Stimulated activated CD4-positive, alpha-beta T cell treated with anti-CD3 and anti-CD28 coated beads, Interleukin-2, amount 100 ng/mL, for 4 hours (primary cell): ENCODE data around the gene THADA.

Experiments
- DNase-seq: peaks from one replicate; pipeline ENCODE4 v3.0.0-alpha.2; 2020; ENCODE audit warnings: low read depth

THADA gene

DNA sequence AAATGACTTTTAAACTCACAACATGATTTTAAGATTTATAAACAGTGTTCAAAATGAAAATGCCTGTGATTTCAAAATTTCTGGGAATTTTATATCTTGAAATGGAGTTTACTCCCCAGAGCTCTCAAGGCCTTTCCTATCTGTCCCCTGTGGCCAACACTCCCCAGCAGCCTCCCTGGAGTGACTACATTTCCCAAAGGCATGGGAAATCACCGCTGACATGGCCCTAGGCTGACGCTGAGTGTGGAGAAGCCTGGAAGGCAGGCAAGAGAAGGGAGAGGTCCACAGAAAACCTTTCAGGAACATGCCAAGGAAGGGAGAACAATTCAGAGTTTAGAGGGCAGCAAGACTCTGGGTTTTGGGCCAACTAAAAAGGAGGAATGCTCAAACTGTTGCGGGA, 349.2 kb downstream of the THADA start:
- DNase-seq: no peak

DNA sequence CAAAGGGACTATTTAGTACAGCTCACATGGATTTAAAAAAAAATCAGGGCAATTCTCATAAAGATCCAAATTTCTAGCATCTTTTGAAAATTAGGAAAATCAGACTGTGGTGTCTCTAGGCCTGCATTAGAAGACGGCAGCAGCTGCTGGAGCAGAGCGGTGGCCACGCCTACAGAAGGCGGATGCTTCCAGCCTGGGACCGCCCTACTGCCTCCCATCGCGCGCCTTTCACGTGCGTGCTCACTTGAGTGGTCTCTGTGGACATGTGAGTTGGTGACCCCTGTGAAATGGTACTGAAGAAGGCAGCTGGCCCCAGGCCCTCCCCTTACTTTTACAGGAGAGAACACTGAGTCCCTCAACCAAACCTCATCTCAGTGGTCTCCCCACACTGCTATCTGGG, 354.3 kb downstream of the THADA start:
- no peak for DNase-seq

- DNase-seq: no peak
Measured at GRCh38 chr2:43240766-43241150, 355.1 kb downstream of the THADA start.

GRCh38 chr2:43239981-43240765, 355.7 kb downstream of the THADA start:
- DNase-seq: no peak

DNA sequence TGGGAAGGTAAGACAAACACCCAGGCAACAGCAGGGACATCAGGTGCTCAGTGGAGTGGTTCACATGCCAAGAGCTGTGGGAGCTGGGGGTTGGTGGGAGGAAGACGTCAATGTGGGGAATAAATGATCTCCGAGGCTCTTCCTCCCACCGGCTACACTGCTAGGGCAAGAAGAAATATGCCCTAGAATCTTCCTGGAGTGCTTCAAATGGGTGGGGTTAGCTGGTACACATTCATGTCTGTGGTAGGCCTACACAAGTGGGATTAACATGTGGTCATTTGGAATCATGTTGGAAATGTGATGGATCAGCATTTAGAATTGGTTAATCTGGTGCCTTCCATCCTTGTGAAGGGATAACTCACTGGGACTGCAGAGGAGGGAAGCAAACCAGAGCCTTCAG, 357.0 kb downstream of the THADA start:
- no peak for DNase-seq

GRCh38 chr2:43238176-43238575, 357.7 kb downstream of the THADA start:
- DNase-seq: no peak

DNA sequence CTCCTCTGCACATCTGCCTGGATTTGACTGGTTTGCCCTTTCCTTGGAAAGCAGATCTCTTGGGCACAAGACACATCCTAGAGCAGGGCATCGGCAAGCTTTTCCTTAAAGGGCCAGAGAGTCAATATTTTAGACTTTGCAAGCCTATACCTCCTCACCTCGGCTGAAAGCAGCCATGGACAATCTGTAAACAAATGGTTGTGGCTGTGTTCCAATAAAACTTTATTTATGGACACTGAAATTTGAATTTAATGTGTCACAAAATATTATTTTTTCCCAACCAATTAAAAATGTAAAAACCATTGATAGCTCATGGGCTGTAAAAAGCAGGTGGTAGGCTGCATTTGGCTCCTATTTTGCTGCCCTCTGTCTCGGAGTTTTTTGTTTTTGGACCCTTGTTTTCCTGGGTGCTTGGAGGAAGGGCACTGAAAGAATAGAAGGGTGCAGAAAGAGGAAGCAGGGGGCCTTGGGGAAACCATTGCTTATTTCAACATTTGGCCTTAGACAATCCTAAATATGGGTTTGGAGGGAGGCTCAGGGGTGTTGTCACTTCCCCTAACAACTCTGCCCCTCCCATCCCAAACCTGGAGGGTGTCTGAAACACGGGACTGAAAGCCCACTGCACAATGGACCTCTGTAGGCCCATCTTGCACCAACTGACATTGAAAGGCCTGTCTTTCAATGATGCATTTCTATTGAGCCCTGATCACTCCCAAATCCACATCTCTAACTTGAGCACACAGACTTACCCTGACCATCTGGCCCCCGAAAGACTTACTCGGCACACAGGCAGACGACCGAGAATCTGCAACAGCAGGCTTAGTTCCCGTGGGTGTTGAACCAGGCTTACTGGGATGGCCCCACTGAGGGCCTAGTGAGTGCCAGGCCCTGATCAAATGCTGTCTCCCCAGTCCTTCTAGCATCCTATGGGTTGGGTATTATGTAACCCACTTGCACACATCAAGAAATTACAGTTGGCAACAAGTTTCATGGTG, 362.3 kb downstream of the THADA start:
- no peak for DNase-seq

GRCh38 chr2:43230951-43231827, 364.6 kb downstream of the THADA start:
- no peak for DNase-seq

DNA sequence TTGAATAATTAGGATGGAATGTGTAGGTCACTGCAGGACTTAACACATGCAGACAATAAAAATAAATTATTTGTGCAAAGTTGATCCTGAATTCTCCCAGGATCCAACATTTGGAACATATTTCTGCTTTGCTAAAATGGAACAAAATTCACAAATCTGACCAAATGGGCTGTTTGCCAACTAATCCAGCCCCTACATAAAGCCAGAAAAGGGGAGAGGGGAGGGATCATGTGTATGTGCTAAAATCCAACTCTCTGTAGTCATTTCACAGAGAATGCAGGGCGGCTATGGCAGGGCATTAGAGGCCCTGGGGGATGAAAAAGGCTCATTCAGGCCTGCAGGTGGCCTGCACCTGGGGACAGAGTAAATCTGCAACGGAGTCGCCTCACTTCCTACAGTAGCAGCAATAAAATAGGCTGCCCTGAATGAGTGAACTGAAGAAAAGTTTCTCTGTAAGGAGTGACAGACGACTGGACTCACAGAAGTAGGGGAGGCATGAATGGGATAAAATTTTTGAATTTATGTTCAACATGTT, 365.4 kb downstream of the THADA start:
- no peak for DNase-seq

GRCh38 chr2:43228756-43229659, 366.8 kb downstream of the THADA start:
- no peak for DNase-seq

DNA sequence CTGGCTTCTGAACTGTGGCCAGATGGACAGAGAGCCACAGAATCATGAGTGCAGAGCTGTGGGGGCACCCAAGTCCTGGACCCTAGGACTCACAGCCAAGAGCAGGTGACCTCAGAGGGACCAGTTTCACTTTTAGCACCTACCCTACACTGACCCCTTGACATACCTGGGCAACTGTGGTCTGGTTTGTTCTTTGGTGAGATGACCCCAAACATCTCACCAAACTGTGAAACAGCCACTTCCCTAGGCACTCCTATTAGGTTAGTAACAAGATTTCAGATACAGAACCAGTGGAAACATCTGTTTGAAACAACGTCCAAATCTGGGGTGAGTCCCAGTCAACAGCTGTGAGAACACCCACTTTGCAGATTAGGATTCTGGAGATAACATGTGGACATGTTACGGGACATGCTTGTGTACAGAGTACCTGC, 367.5 kb downstream of the THADA start:
- no peak for DNase-seq

- DNase-seq: no peak
Measured at GRCh38 chr2:43227830-43228281, 368.0 kb downstream of the THADA start.

- peak; percentile 57 for DNase-seq
Measured at GRCh38 chr2:43226955-43227829, 368.6 kb downstream of the THADA start.

GRCh38 chr2:43226558-43226954, 369.3 kb downstream of the THADA start, which contains the start of gene ZFP36L2:
Gene ZFP36L2 (minus strand): TSS chr2:43226606. CDS start chr2:43226315, 291 bp downstream.
- DNase-seq: peak; percentile 93

- peak; percentile 23 for DNase-seq
Measured at GRCh38 chr2:43225788-43226557, 369.9 kb downstream of the THADA start.

GRCh38 chr2:43225093-43225787, 370.6 kb downstream of the THADA start:
- DNase-seq: peak; percentile 41

GRCh38 chr2:43224571-43225092, 371.2 kb downstream of the THADA start:
- DNase-seq: no peak

DNA sequence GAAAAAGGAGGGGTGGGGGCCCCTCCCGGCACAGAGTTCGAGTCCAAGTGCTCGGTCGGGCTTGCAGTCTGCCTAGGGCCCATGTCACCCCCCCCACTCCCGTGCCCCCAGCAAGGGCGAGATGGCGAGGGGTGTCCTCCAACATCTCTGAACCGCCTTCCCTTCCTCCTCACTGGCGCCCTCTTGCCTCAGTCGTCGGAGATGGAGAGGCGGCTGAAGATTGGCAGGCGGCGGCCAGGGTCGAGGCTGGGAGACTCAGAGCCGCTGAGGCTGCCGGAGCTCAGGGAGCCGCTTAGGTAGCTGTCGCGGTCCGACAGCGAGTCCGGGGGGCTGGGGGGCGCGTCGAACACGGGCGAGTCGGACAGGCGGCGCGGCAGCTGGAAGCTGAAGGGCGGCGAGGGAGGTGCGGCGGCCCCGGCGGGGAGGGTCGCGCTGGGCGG, 371.7 kb downstream of the THADA start:
- DNase-seq: peak; percentile 56
